Adrenal gland (tissue), 5 donors: ENCODE data around the gene TMEM8B.

Experiments
- POLR2A ChIP-seq, 2 donors: fragments of 450-650 bp; IDR thresholded peaks; one replicate each; pipeline ENCODE4 v1.6.1; 2017; ENCODE audit warnings: antibody characterized with exemption in 2 of 2, mild to moderate bottlenecking in 2 of 2, moderate library complexity in 1 of 2
- TF ChIP-seq, protein P1 (sequence below), 6 experiments: fragments of 450-650 bp in 4 of 6; fragments of 200-600 bp in 2 of 6; sonication (generic) in 1 of 6; IDR thresholded peaks; 1 replicate in 5 of 6; 2 replicates in 1 of 6; pipeline versions ENCODE4 v1.5.1 to v1.8.0; 2016 to 2021; ENCODE audit warnings: antibody characterized with exemption in 6 of 6, mild to moderate bottlenecking in 2 of 6, moderate library complexity in 1 of 6
- donor health status: DM: no; HTN: no; CAD: no.

DNA sequence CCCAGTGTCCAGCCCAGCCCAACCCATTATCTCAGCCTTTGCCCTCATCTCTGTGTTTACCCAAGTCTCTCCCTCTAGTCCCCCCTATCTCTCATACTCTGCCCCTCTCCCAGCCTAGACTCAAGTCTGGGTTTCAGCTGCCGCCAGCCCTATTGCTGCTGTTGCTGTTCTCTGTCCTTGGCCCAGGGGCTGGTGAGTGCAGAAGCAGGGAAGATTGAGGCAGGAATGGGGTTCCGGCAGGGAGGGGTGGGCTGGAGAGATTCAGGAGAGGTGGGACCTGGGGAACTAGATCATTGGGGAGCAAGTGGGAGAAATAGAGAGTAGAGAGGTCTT lies 702 bp downstream of the TMEM8B start:
- TF ChIP-seq, protein P1, sequence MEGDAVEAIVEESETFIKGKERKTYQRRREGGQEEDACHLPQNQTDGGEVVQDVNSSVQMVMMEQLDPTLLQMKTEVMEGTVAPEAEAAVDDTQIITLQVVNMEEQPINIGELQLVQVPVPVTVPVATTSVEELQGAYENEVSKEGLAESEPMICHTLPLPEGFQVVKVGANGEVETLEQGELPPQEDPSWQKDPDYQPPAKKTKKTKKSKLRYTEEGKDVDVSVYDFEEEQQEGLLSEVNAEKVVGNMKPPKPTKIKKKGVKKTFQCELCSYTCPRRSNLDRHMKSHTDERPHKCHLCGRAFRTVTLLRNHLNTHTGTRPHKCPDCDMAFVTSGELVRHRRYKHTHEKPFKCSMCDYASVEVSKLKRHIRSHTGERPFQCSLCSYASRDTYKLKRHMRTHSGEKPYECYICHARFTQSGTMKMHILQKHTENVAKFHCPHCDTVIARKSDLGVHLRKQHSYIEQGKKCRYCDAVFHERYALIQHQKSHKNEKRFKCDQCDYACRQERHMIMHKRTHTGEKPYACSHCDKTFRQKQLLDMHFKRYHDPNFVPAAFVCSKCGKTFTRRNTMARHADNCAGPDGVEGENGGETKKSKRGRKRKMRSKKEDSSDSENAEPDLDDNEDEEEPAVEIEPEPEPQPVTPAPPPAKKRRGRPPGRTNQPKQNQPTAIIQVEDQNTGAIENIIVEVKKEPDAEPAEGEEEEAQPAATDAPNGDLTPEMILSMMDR (IDR thresholded peaks at IDR 0.05), result no peak
- no peak for TF ChIP-seq POLR2A (IDR thresholded peaks at IDR 0.05)
